Activated T-helper 1 cell treated with anti-CD3 and anti-CD28 coated beads, Interleukin-12 subunit alpha, Interleukin-12 subunit beta, Interleukin-2, Interleukin-4 antibody, amounts not matched to agents 30 ng/mL and 10 ng/mL and 1 ng/mL, durations not matched to agents 14 hours and 24 hours and 36 hours (primary cell): ENCODE measurements around the gene ANTXR2. TPM values are rescaled to one million over a fixed set of nuclear protein-coding genes. Genes with fewer than 3 reads are reported as not detected.

Source experiments
- total RNA-seq: library from RNA; stranded (reverse); gene quantifications from 2 replicates; pipeline ENCODE4 v1.2.3, GENCODE V29; 2022

The ANTXR2 gene
- total RNA-seq, 1 donor from 2014 or later = 29.8 TPM

Other genes starting within 250 kb of the ANTXR2 start
- 8.4 and 11.9 TPM in 2 replicates for gene PRDM8, start 124.3 kb upstream of the ANTXR2 start, total RNA-seq
- 0.05 TPM in 1 of 2 replicates, not detected in the other for gene FGF5, start 193.4 kb upstream of the ANTXR2 start, total RNA-seq